Measurements from ENCODE around the gene PRICKLE2. TPM values are rescaled to one million over a fixed set of nuclear protein-coding genes. Genes with fewer than 3 reads are reported as not detected.

The PRICKLE2 gene
- total RNA-seq, 1 donor from 2014 or later: 43.5 TPM

GRCh38 chr3:64058566-64058965 is 166.7 kb downstream of the PRICKLE2 start:
- Histone ChIP-seq H3K4me1 (no peaks in the 10 kb centered on the region), H3K27ac (no peak overlapping the region), H3K27me3 (ENCODE audit: low read depth) (no peaks in the 10 kb centered on the region), H3K9me3 (no peaks in the 10 kb centered on the region), H3K36me3 (no peaks in the 10 kb centered on the region), H3K4me3 (no peak overlapping the region)
- DNase-seq: no peak
- ATAC-seq: no peak
- no peak for TF ChIP-seq CTCF (IDR thresholded peaks at IDR 0.05)
- intact Hi-C loops (cut with DNase I): no loop called here

GRCh38 chr3:64057231-64057630 is 168.0 kb downstream of the PRICKLE2 start:
- Histone ChIP-seq H3K9me3 (no peaks in the 10 kb centered on the region), H3K4me3 (no peak overlapping the region), H3K36me3 (no peaks in the 10 kb centered on the region), H3K27me3 (ENCODE audit: low read depth) (no peaks in the 10 kb centered on the region), H3K27ac (no peak overlapping the region), H3K4me1 (no peaks in the 10 kb centered on the region)
- ATAC-seq: no peak
- DNase-seq: no peak
- intact Hi-C loops (cut with DNase I): no loop called here
- no peak for TF ChIP-seq CTCF (IDR thresholded peaks at IDR 0.05)

GRCh38 chr3:64056606-64057180 is 168.6 kb downstream of the PRICKLE2 start:
- H3K4me1 ChIP-seq: no peaks in the 10 kb centered on the region
- no peak overlapping the region for H3K27ac ChIP-seq
- no peaks in the 10 kb centered on the region for H3K27me3 ChIP-seq (ENCODE audit: low read depth)
- no peaks in the 10 kb centered on the region for H3K9me3 ChIP-seq
- intact Hi-C loops (cut with DNase I): no loop called here
- no peak for DNase-seq
- no peak overlapping the region for H3K4me3 ChIP-seq
- no peak for ATAC-seq
- H3K36me3 ChIP-seq: no peaks in the 10 kb centered on the region
- no peak for TF ChIP-seq CTCF (IDR thresholded peaks at IDR 0.05)

- Histone ChIP-seq H3K27me3 (ENCODE audit: low read depth) (no peaks in the 10 kb centered on the region), H3K9me3 (no peaks in the 10 kb centered on the region), H3K36me3 (no peaks in the 10 kb centered on the region), H3K4me3 (no peak overlapping the region), H3K4me1 (no peaks in the 10 kb centered on the region), H3K27ac (no peak overlapping the region)
- intact Hi-C loops (cut with DNase I): no loop called here
- ATAC-seq: no peak
- no peak for TF ChIP-seq CTCF (IDR thresholded peaks at IDR 0.05)
- DNase-seq: no peak
These were observed 170.2 kb downstream of the PRICKLE2 start for GRCh38 chr3:64055076-64055475.

GRCh38 chr3:64054488-64054887 is 170.8 kb downstream of the PRICKLE2 start:
- ATAC-seq: no peak
- TF ChIP-seq CTCF (IDR thresholded peaks at IDR 0.05): no peak

More at GRCh38 chr3:64054488-64054887, 170.8 kb downstream of the PRICKLE2 start:
- Histone ChIP-seq H3K4me1 (no peaks in the 10 kb centered on the region), H3K4me3 (no peak overlapping the region), H3K36me3 (no peaks in the 10 kb centered on the region), H3K9me3 (no peaks in the 10 kb centered on the region), H3K27ac (no peak overlapping the region), H3K27me3 (ENCODE audit: low read depth) (no peaks in the 10 kb centered on the region)
- intact Hi-C loops (cut with DNase I): no loop called here
- DNase-seq: no peak
